HG03175 (cell line): Measurements from ENCODE around the gene NAT16.

ENCODE experiments used
- ATAC-seq: cut with Tn5 transposase; IDR thresholded peaks from one replicate; pipeline ENCODE4 v1.9.1; 2021; ENCODE audit warnings: mild to moderate bottlenecking, moderate library complexity; ENCODE audit not compliant: unreplicated experiment

Gene NAT16

GRCh38 chr7:101180130-101180755 is at the start of gene NAT16:
NAT16 (minus strand) TSS chr7:101180293; CDS start chr7:101174807, 5,486 bp downstream.
- ATAC-seq: no peak

GRCh38 chr7:101226721-101227120 is 46.6 kb upstream of the NAT16 start:
- ATAC-seq: no peak

- no peak for ATAC-seq
Observed at GRCh38 chr7:101225650-101226049, 45.6 kb upstream of the NAT16 start.

GRCh38 chr7:101223528-101223927 is 43.4 kb upstream of the NAT16 start:
- no peak for ATAC-seq

- no peak for ATAC-seq
Observed at GRCh38 chr7:101222275-101222830, 42.3 kb upstream of the NAT16 start.

GRCh38 chr7:101220295-101220694 is 40.2 kb upstream of the NAT16 start:
- ATAC-seq: no peak

GRCh38 chr7:101218236-101219125 is 38.4 kb upstream of the NAT16 start:
- peak; percentile 13 for ATAC-seq

- peak; percentile 64 for ATAC-seq
Observed at GRCh38 chr7:101217388-101218235, 37.5 kb upstream of the NAT16 start, which contains the start of the genes PLOD3 and ZNHIT1. PLOD3 (minus strand) TSS chr7:101217581; CDS start chr7:101217274, 307 bp downstream. ZNHIT1 (plus strand) TSS chr7:101218165; CDS start chr7:101218196, 31 bp downstream.

- ATAC-seq: peak; percentile 21
Observed at GRCh38 chr7:101216860-101217387, 36.8 kb upstream of the NAT16 start.

GRCh38 chr7:101216001-101216859 is 36.1 kb upstream of the NAT16 start:
- ATAC-seq: peak; percentile 2

GRCh38 chr7:101212014-101212413 is 31.9 kb upstream of the NAT16 start:
- ATAC-seq: no peak

GRCh38 chr7:101211501-101211900 is 31.4 kb upstream of the NAT16 start:
- ATAC-seq: no peak

GRCh38 chr7:101210143-101210542 is 30.1 kb upstream of the NAT16 start:
- ATAC-seq: no peak

- no peak for ATAC-seq
Observed at GRCh38 chr7:101208794-101209193, 28.7 kb upstream of the NAT16 start.

- ATAC-seq: no peak
Observed at GRCh38 chr7:101207459-101207858, 27.4 kb upstream of the NAT16 start.

GRCh38 chr7:101206665-101207042 is 26.6 kb upstream of the NAT16 start:
- no peak for ATAC-seq

- ATAC-seq: no peak
Observed at GRCh38 chr7:101205901-101206664, 26.0 kb upstream of the NAT16 start.
